SK-N-MC (cell line): ENCODE measurements around the gene PDE9A.
"Not testable (repeated sequence)": the region's sequence is repeated elsewhere in the genome, so short reads cannot be mapped to it uniquely, and the experiment has no call there.

Experiments used
- DNase-seq: peaks from one replicate; pipeline ENCODE4 v3.0.0-alpha.2; 2011; ENCODE audit warnings: low read depth, low spot score
- H3K27ac ChIP-seq: fragments of 200-600 bp; sonication (generic); 2 replicates; pipeline ENCODE4 v1.5.1; 2016; ENCODE audit warnings: mixed run types
- H3K36me3 ChIP-seq: fragments of 200-600 bp; sonication (generic); 2 replicates; pipeline ENCODE4 v1.6.1; 2017; ENCODE audit warnings: antibody characterized with exemption, low read length, mixed read lengths; ENCODE audit not compliant: insufficient read depth
- H3K4me3 ChIP-seq: fragments of 200-600 bp; sonication (generic); 2 replicates; pipeline ENCODE4 v1.5.1; 2016
- H3K9ac ChIP-seq: fragments of 200-600 bp; sonication (generic); 2 replicates; pipeline ENCODE4 v1.8.0; 2017; ENCODE audit warnings: mixed run types, mixed read lengths; ENCODE audit not compliant: insufficient read length
- H3K9me3 ChIP-seq: fragments of 200-600 bp; sonication (generic); 2 replicates; pipeline ENCODE4 v1.6.1; 2017; ENCODE audit warnings: low read depth, mild to moderate bottlenecking, antibody characterized with exemption, low read length, moderate library complexity, mixed read lengths
- EZH2 ChIP-seq: fragments of 200-600 bp; sonication (generic); IDR thresholded peaks from one replicate; pipeline ENCODE4 v1.6.1; 2017; ENCODE audit warnings: antibody characterized with exemption
- FOXP2 ChIP-seq: optimal IDR thresholded peaks from 2 replicates; pipeline ENCODE3; 2011; ENCODE audit warnings: mild to moderate bottlenecking, moderate library complexity; ENCODE audit not compliant: insufficient read depth; ENCODE audit errors: extremely low read length, control extremely low read depth
- POLR2AphosphoS5 ChIP-seq: IDR thresholded peaks from 2 replicates; pipeline ENCODE4 v1.6.1; 2012; ENCODE audit warnings: mild to moderate bottlenecking, low read depth, low read length, borderline replicate concordance

Gene PDE9A

GRCh38 chr21:42614396-42614795 is 39.0 kb upstream of the PDE9A start:
- H3K36me3 ChIP-seq = no peaks in the 10 kb centered on the region
- H3K4me3 ChIP-seq = no peak overlapping the region
- no peak for DNase-seq
- no peak for TF ChIP-seq EZH2
- TF ChIP-seq FOXP2 = no peak
- TF ChIP-seq POLR2AphosphoS5 = no peak
- no peaks in the 10 kb centered on the region for H3K9me3 ChIP-seq
- H3K9ac ChIP-seq = no peak overlapping the region
- no peak overlapping the region for H3K27ac ChIP-seq

- no peak for DNase-seq
- no peak overlapping the region for H3K9ac ChIP-seq
- H3K27ac ChIP-seq = no peak overlapping the region
- TF ChIP-seq FOXP2 (no peak), EZH2 (no peak)
- no peaks in the 10 kb centered on the region for H3K9me3 ChIP-seq
- H3K4me3 ChIP-seq = no peak overlapping the region
- H3K36me3 ChIP-seq = no peaks in the 10 kb centered on the region
These were observed 38.5 kb upstream of the PDE9A start for GRCh38 chr21:42614811-42615351.

- not testable (repeated sequence) for H3K9ac ChIP-seq, H3K9me3 ChIP-seq, H3K27ac ChIP-seq, H3K36me3 ChIP-seq, DNase-seq, H3K4me3 ChIP-seq
These were observed 38.0 kb upstream of the PDE9A start for GRCh38 chr21:42615377-42615776.

GRCh38 chr21:42615924-42616323 is 37.5 kb upstream of the PDE9A start:
- Histone ChIP-seq H3K9me3 (no peaks in the 10 kb centered on the region), H3K36me3 (no peaks in the 10 kb centered on the region), H3K4me3 (peak overlapping the region; percentile 68; the same call in 1 of the 2 replicates), H3K9ac (no peak overlapping the region), H3K27ac (no peak overlapping the region)
- TF ChIP-seq FOXP2 = no peak
- TF ChIP-seq POLR2AphosphoS5 = no peak
- TF ChIP-seq EZH2 = no peak
- no peak for DNase-seq

GRCh38 chr21:42616446-42616845 is 37.0 kb upstream of the PDE9A start:
- DNase-seq = no peak
- Histone ChIP-seq H3K9ac (no peak overlapping the region), H3K27ac (no peak overlapping the region), H3K36me3 (no peaks in the 10 kb centered on the region), H3K9me3 (no peaks in the 10 kb centered on the region), H3K4me3 (peak overlapping the region; percentile 68)
- no peak for TF ChIP-seq POLR2AphosphoS5
- no peak for TF ChIP-seq EZH2
- no peak for TF ChIP-seq FOXP2

- no peak for DNase-seq
- Histone ChIP-seq H3K27ac (no peak overlapping the region), H3K36me3 (no peaks in the 10 kb centered on the region), H3K4me3 (peak overlapping the region; percentile 68; the same call in 1 of the 2 replicates), H3K9ac (no peak overlapping the region), H3K9me3 (no peaks in the 10 kb centered on the region)
- TF ChIP-seq POLR2AphosphoS5 (no peak), EZH2 (no peak), FOXP2 (no peak)
These were observed 36.5 kb upstream of the PDE9A start for GRCh38 chr21:42616941-42617340.

DNA sequence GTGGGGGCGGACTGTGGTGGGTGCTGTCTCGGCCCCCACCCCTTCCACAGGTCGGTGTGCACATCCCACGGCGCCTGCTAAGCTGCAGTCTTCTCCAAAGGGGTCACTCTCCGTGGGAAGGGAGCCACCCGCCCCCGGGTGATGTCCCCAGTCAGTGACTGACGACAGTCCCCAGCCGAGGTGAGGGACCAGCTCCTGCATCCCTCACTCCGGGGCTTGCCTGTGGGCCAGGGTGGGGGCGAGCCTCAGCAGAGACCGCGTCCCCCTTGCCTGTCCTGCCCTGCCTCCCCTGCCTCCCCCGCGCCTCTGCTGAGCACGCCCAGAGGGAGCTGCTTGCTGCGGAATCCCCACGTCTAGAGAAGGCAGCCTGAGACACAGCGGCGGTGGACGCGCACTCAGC is 35.9 kb upstream of the PDE9A start:
- no peak for DNase-seq
- Histone ChIP-seq H3K9ac (no peak overlapping the region), H3K9me3 (no peaks in the 10 kb centered on the region), H3K4me3 (no peak overlapping the region), H3K27ac (no peak overlapping the region), H3K36me3 (no peaks in the 10 kb centered on the region)
- TF ChIP-seq POLR2AphosphoS5 (no peak), FOXP2 (no peak), EZH2 (no peak)

DNA sequence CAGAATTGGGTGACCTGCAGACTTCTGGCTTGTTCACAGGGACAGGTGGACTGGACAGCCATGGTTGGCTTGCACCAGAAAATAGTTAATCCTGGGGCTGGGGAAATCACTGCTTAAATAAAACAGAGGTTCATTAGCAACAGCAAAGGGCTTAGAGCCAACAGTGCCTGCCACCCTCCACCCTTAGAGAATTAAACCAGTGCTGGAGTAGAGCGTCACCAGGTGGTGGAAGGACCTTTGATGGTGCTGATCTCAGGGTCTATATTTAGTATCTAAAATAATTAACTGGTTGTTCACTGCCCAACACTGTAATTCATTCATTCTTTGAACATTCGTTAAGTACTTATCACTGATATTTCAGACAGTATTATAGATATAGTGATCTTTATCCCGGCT is 34.7 kb upstream of the PDE9A start:
- Histone ChIP-seq H3K4me3 (no peak overlapping the region), H3K27ac (no peak overlapping the region), H3K9ac (no peak overlapping the region), H3K9me3 (no peaks in the 10 kb centered on the region), H3K36me3 (no peaks in the 10 kb centered on the region)
- DNase-seq = no peak
- no peak for TF ChIP-seq FOXP2
- TF ChIP-seq POLR2AphosphoS5 = no peak
- no peak for TF ChIP-seq EZH2

DNA sequence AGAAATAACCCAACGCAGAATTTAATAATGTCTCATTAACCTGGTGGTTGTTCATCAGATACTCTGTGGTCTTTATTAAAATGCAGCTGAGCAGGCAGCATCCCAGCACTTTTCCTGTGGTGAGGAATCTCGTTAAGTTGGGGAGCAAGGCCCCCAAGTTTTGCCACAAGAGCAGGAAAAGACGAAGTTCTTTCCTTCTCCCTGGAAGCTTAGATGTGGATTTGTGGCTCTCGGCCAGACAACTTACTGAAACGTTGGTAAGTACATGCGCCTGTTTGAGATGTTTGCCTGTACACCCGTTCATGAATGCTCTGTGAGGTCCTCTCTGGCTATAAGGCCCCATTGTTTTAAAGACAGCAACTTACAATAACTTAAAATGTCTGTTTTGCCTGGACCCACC is 34.3 kb upstream of the PDE9A start:
- TF ChIP-seq FOXP2 = no peak
- no peak for TF ChIP-seq EZH2
- no peak for TF ChIP-seq POLR2AphosphoS5
- no peaks in the 10 kb centered on the region for H3K9me3 ChIP-seq
- H3K9ac ChIP-seq = no peak overlapping the region
- H3K36me3 ChIP-seq = no peaks in the 10 kb centered on the region
- H3K4me3 ChIP-seq = no peak overlapping the region
- H3K27ac ChIP-seq = no peak overlapping the region
- DNase-seq = no peak
